GM12878 (cell line): Measurements from ENCODE around the gene TMEM170B. TPM values are rescaled to one million over a fixed set of nuclear protein-coding genes. Genes with fewer than 3 reads are reported as not detected.

Experiments
- BCL3 ChIP-seq: IDR thresholded peaks from 2 replicates; pipeline ENCODE4 v1.6.1; 2011; ENCODE audit warnings: borderline replicate concordance, low read depth, mild to moderate bottlenecking, moderate library complexity, low read length; ENCODE audit not compliant: insufficient read depth, poor library complexity, severe bottlenecking
- EED ChIP-seq: sonication (generic); IDR thresholded peaks from 2 replicates; pipeline ENCODE4 v1.6.1; 2016; ENCODE audit warnings: antibody characterized with exemption, low read depth
- ELK1 ChIP-seq: IDR thresholded peaks from 2 replicates; pipeline ENCODE4 v1.6.1; 2012; ENCODE audit warnings: low read depth, low read length, improper control_type of control experiment
- NFYB ChIP-seq: IDR thresholded peaks from 2 replicates; pipeline ENCODE4 v1.6.1; 2011; ENCODE audit warnings: low read depth, mild to moderate bottlenecking, low read length, improper control_type of control experiment, moderate library complexity; ENCODE audit not compliant: insufficient read depth
- RCOR1 ChIP-seq: conservative IDR thresholded peaks from 2 replicates; pipeline ENCODE4 v1.6.1; 2012; ENCODE audit warnings: low read depth, low read length, improper control_type of control experiment
- RELB ChIP-seq: fragments of 450-650 bp; IDR thresholded peaks from 2 replicates; pipeline ENCODE4 v1.6.1; 2017; ENCODE audit warnings: low read depth, mild to moderate bottlenecking, moderate library complexity
- TCF12 ChIP-seq: IDR thresholded peaks from 2 replicates; pipeline ENCODE4 v1.6.1; 2011; ENCODE audit warnings: low read depth, mild to moderate bottlenecking, low read length
- ZBTB4 ChIP-seq: fragments of 450-650 bp; formaldehyde crosslinking; IDR thresholded peaks from 2 replicates; pipeline ENCODE4 v1.4.0; 2022; ENCODE audit warnings: mild to moderate bottlenecking, moderate library complexity
- ZNF622 ChIP-seq: fragments of 450-650 bp; IDR thresholded peaks from 2 replicates; pipeline ENCODE4 v1.6.1; 2017; ENCODE audit warnings: mild to moderate bottlenecking, inconsistent platforms
- polyA plus RNA-seq, 11 experiments: library from polyadenylated mRNA; depleted of rRNA in 4 of 11; unstranded in 6 of 11; stranded (reverse) in 5 of 11; fragments of >200 nt; fragmentation: Nextera tagmentation in 4 of 11; fragmentation: Illumina TruSeq in 1 of 11; extraction: Ambion mirVana in 4 of 11; extraction: Trizol in 1 of 11; gene quantifications; 1 replicate in 1 of 11; 2 replicates in 10 of 11; pipeline versions ENCODE4 v1.2.1 to v1.2.3, GENCODE V29; 2011 to 2016; ENCODE audit warnings: inconsistent platforms in 2 of 11, missing spikeins in 2 of 11, low read depth in 1 of 11
- total RNA-seq, 4 experiments: library from RNA; depleted of rRNA in 3 of 4; stranded (reverse); fragments of >200 nt in 3 of 4; fragmentation: Illumina TruSeq in 1 of 4; extraction: Trizol in 1 of 4; gene quantifications; 2 replicates each; pipeline versions ENCODE4 v1.2.1 to v1.2.3, GENCODE V29; 2013 to 2021

The TMEM170B gene
- total and polyA plus RNA-seq, 10 of the 15 experiments (the other 5 are each of a cell fraction or from before 2014, with no cell fraction given): 0.38 to 10.3 (median 4.2) TPM

- TF ChIP-seq ELK1: no peak
- no peak for TF ChIP-seq NFYB
- no peak for TF ChIP-seq BCL3
- TF ChIP-seq RELB: no peak
- no peak for TF ChIP-seq RCOR1
- TF ChIP-seq ZNF622: no peak
- no peak for TF ChIP-seq TCF12
- TF ChIP-seq ZBTB4 (CRISPR knock-in tag): no peak
- TF ChIP-seq EED: no peak
Observed at GRCh38 chr6:11500008-11500407, 37.5 kb upstream of the TMEM170B start (continued).
